SK-N-SH (cell line): ENCODE data around the gene CTTNBP2NL.

Experiments
- CTCF ChIP-seq: fragments of 200-600 bp; sonication (generic); IDR thresholded peaks from 2 replicates; pipeline ENCODE4 v1.6.1; 2017; ENCODE audit warnings: antibody characterized with exemption, mild to moderate bottlenecking, moderate library complexity
- ELF1 ChIP-seq: IDR thresholded peaks from 2 replicates; pipeline ENCODE4 v1.4.0; 2012
- EP300 ChIP-seq, 2 experiments: IDR thresholded peaks; 2 replicates each; pipeline versions ENCODE4 v1.4.0 to v1.6.1; 2012; ENCODE audit warnings: borderline replicate concordance in 1 of 2, low read depth in 1 of 2, low read length in 1 of 2

DNA sequence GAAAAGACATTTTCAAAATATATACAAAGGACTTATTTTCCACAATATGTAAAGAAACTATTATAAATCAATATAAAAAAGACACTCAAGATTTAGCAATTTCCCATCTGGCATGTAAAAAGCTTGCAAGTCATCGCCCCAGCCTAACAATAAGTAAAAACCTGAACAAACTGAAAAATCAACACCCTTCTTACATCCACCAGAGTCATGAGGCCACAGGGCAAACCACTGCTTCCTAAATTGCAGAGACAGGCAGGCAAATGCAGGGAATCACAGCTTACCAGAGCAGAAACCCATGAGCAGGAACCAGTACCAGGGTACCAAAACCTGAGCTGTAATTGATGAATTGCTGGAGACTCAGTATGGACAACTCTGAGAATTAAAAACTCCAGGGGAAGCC is 96.1 kb downstream of the CTTNBP2NL start:
- TF ChIP-seq ELF1 (no peak), CTCF (no peak), EP300 (IDR thresholded peaks at IDR 0.05; ENCODE audit: borderline replicate concordance in 1 of 2, low read depth in 1 of 2, low read length in 1 of 2) (no peak)
